Testis (tissue), 2 donors: Measurements from ENCODE around the gene SH3BGRL2.

Experiments
- POLR2A ChIP-seq: fragments of 450-650 bp; IDR thresholded peaks from one replicate; pipeline ENCODE4 v1.6.1; 2017; ENCODE audit warnings: antibody characterized with exemption, mild to moderate bottlenecking, moderate library complexity
- TF ChIP-seq, protein P1 (sequence below), 3 experiments: fragments of 450-650 bp in 2 of 3; fragments of 200-600 bp in 1 of 3; sonication (generic) in 1 of 3; IDR thresholded peaks; one replicate each; pipeline ENCODE4 v1.5.1; 2016 to 2019; ENCODE audit warnings: antibody characterized with exemption in 3 of 3, mild to moderate bottlenecking in 2 of 3, moderate library complexity in 1 of 3

DNA sequence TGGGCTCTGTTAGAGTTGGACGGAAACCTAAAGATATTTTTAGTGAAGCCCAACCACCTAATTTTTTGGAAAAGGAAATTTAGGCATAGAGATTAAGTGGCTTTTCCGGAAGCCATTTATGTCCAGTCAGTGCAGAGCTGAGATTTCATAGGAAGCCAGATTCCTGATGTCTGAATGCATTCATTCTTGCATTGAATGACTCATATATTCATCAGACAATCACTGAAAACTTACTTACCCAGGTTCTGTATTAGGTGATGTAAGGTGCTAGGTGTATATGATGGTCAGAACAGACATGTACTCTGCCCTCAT is 4.1 kb downstream of the SH3BGRL2 start:
- TF ChIP-seq, protein P1, sequence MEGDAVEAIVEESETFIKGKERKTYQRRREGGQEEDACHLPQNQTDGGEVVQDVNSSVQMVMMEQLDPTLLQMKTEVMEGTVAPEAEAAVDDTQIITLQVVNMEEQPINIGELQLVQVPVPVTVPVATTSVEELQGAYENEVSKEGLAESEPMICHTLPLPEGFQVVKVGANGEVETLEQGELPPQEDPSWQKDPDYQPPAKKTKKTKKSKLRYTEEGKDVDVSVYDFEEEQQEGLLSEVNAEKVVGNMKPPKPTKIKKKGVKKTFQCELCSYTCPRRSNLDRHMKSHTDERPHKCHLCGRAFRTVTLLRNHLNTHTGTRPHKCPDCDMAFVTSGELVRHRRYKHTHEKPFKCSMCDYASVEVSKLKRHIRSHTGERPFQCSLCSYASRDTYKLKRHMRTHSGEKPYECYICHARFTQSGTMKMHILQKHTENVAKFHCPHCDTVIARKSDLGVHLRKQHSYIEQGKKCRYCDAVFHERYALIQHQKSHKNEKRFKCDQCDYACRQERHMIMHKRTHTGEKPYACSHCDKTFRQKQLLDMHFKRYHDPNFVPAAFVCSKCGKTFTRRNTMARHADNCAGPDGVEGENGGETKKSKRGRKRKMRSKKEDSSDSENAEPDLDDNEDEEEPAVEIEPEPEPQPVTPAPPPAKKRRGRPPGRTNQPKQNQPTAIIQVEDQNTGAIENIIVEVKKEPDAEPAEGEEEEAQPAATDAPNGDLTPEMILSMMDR (IDR thresholded peaks at IDR 0.05): no peak
- no peak for TF ChIP-seq POLR2A
